Loucy (cell line): ENCODE results near the gene LEKR1.

Experiments used
- CTCF ChIP-seq: fragments of 200-600 bp; sonication (generic); conservative IDR thresholded peaks from 2 replicates; pipeline ENCODE4 v1.5.1; 2014; ENCODE audit warnings: mild to moderate bottlenecking, antibody characterized with exemption, low read length
- EZH2phosphoT487 ChIP-seq: fragments of 200-600 bp; IDR thresholded peaks from 2 replicates; pipeline ENCODE4 v1.6.1; 2018; ENCODE audit warnings: antibody characterized with exemption, mild to moderate bottlenecking, moderate library complexity, borderline replicate concordance

- TF ChIP-seq CTCF (no peak), EZH2phosphoT487 (no peak)
These were observed 175.2 kb downstream of the LEKR1 start for GRCh38 chr3:157001221-157001957.
